HG02759 (cell line): ENCODE measurements around the gene KCP.
A peak's percentile ranks its signal among the peaks of the same experiment; 100 is the strongest.

Experiments
- ATAC-seq: cut with Tn5 transposase; IDR thresholded peaks from one replicate; pipeline ENCODE4 v1.9.1; 2021; ENCODE audit warnings: mild to moderate bottlenecking, moderate library complexity; ENCODE audit not compliant: unreplicated experiment

The KCP gene

GRCh38 chr7:128908750-128909624 is 1.5 kb downstream of the KCP start:
- no peak for ATAC-seq

- no peak for ATAC-seq
Observed at GRCh38 chr7:128906766-128907559, 3.5 kb downstream of the KCP start.

- ATAC-seq: no peak
Observed at GRCh38 chr7:128906001-128906765, 4.3 kb downstream of the KCP start.

- peak; percentile 39 for ATAC-seq
Observed at GRCh38 chr7:128904381-128905197, 5.9 kb downstream of the KCP start.

- ATAC-seq: no peak
Observed at GRCh38 chr7:128903621-128904361, 6.7 kb downstream of the KCP start.

GRCh38 chr7:128902761-128903585 is 7.5 kb downstream of the KCP start:
- no peak for ATAC-seq

- no peak for ATAC-seq
Observed at GRCh38 chr7:128900237-128900636, 10.3 kb downstream of the KCP start.

GRCh38 chr7:128899392-128899791 is 11.1 kb downstream of the KCP start:
- ATAC-seq: no peak

- ATAC-seq: no peak
Observed at GRCh38 chr7:128895320-128895719, 15.2 kb downstream of the KCP start.

GRCh38 chr7:128894101-128894440 is 16.4 kb downstream of the KCP start:
- no peak for ATAC-seq

- ATAC-seq: no peak
Observed at GRCh38 chr7:128893251-128894100, 17.0 kb downstream of the KCP start.

GRCh38 chr7:128892521-128893250 is 17.8 kb downstream of the KCP start:
- ATAC-seq: no peak

- no peak for ATAC-seq
Observed at GRCh38 chr7:128891942-128892269, 18.6 kb downstream of the KCP start.

- ATAC-seq: no peak
Observed at GRCh38 chr7:128891110-128891941, 19.2 kb downstream of the KCP start.

GRCh38 chr7:128890306-128891109 is 20.0 kb downstream of the KCP start:
- ATAC-seq: no peak

- no peak for ATAC-seq
Observed at GRCh38 chr7:128889121-128889520, 21.4 kb downstream of the KCP start.
